SU-DHL-6 (cell line): ENCODE results near the gene CCL25.

Experiments
- CTCF ChIP-seq: fragments of 200-600 bp; sonication (generic); IDR thresholded peaks from one replicate; pipeline ENCODE4 v1.5.1; 2017; ENCODE audit warnings: antibody characterized with exemption, mild to moderate bottlenecking, low read length, moderate library complexity; ENCODE audit not compliant: insufficient read depth, poor library complexity, severe bottlenecking
- EZH2phosphoT487 ChIP-seq: fragments of 200-600 bp; sonication (generic), shearing (Covaris generic); conservative IDR thresholded peaks from 2 replicates; pipeline ENCODE4 v1.6.1; 2018; ENCODE audit warnings: mild to moderate bottlenecking, antibody characterized with exemption, low read length, moderate library complexity, mixed read lengths

GRCh38 chr19:8086849-8087248 is 34.3 kb downstream of the CCL25 start:
- no peak for TF ChIP-seq CTCF
- TF ChIP-seq EZH2phosphoT487: no peak
